K562 (cell line): ENCODE data around the gene GIPC3. TPM values are rescaled to one million over a fixed set of nuclear protein-coding genes. Genes with fewer than 3 reads are reported as not detected.

ENCODE experiments used
- ARID2 ChIP-seq: fragments of 450-650 bp; IDR thresholded peaks from 2 replicates; pipeline ENCODE4 v1.6.1; 2017; ENCODE audit warnings: antibody characterized with exemption, mild to moderate bottlenecking
- CBX2 ChIP-seq: fragments of 200-600 bp; sonication (generic); IDR thresholded peaks from one replicate; pipeline ENCODE4 v1.6.1; 2012; ENCODE audit warnings: mild to moderate bottlenecking, low read length, inconsistent platforms; ENCODE audit not compliant: insufficient read depth, poor library complexity, severe bottlenecking
- ELK1 ChIP-seq: sonication (generic); formaldehyde crosslinking; IDR thresholded peaks from 2 replicates; pipeline ENCODE4 v1.8.1; 2022; ENCODE audit warnings: missing genetic modification reagents
- ETV5 ChIP-seq: sonication (generic); formaldehyde crosslinking; IDR thresholded peaks from 2 replicates; pipeline ENCODE4 v1.4.0; 2020; ENCODE audit warnings: low read depth, mild to moderate bottlenecking, missing genetic modification reagents
- HCFC1 ChIP-seq: IDR thresholded peaks from 2 replicates; pipeline ENCODE4 v1.6.1; 2012; ENCODE audit warnings: low read depth, low read length, improper control_type of control experiment
- HOMEZ ChIP-seq: fragments of 250-450 bp; sonication (Bioruptor Pico); IDR thresholded peaks from 2 replicates; pipeline ENCODE4 v1.4.0; 2020; ENCODE audit warnings: mild to moderate bottlenecking, moderate library complexity
- IRF9 ChIP-seq: fragments of 450-650 bp; IDR thresholded peaks from 2 replicates; pipeline ENCODE4 v1.6.1; 2016; ENCODE audit warnings: missing biosample characterization, missing genetic modification characterization
- MXD1 ChIP-seq: fragments of 250-450 bp; sonication (Bioruptor Pico); IDR thresholded peaks from 2 replicates; pipeline ENCODE4 v1.8.0; 2021; ENCODE audit warnings: borderline replicate concordance, mild to moderate bottlenecking, moderate library complexity; ENCODE audit not compliant: poor library complexity, severe bottlenecking
- POLR2G ChIP-seq: fragments of 200-400 bp; formaldehyde crosslinking; IDR thresholded peaks from 2 replicates; pipeline ENCODE4 v1.6.1; 2017; ENCODE audit warnings: low read depth, mild to moderate bottlenecking, antibody characterized with exemption, low read length, moderate library complexity
- POU5F1 ChIP-seq: fragments of 150-350 bp; IDR thresholded peaks from 2 replicates; pipeline ENCODE4 v1.6.1; 2014; ENCODE audit warnings: borderline replicate concordance, low read length, low read depth, mild to moderate bottlenecking; ENCODE audit not compliant: partially characterized antibody
- PRDM10 ChIP-seq: fragments of 450-650 bp; IDR thresholded peaks from 2 replicates; pipeline ENCODE4 v1.6.1; 2018; ENCODE audit not compliant: partially characterized antibody
- SMAD2 ChIP-seq: fragments of 150-350 bp; IDR thresholded peaks from 2 replicates; pipeline ENCODE4 v1.6.1; 2014; ENCODE audit warnings: low read depth, mild to moderate bottlenecking, low read length
- SMAD4 ChIP-seq: fragments of 250-450 bp; sonication (Bioruptor Pico); conservative IDR thresholded peaks from 2 replicates; pipeline ENCODE4 v1.8.0; 2021; ENCODE audit warnings: inconsistent platforms, mild to moderate bottlenecking, moderate library complexity
- USF1 ChIP-seq: sonication (generic); formaldehyde crosslinking; IDR thresholded peaks from 2 replicates; pipeline ENCODE4 v1.9.0; 2022; ENCODE audit warnings: mild to moderate bottlenecking, missing genetic modification reagents
- ZBTB7A ChIP-seq: IDR thresholded peaks from 2 replicates; pipeline ENCODE4 v1.6.1; 2011; ENCODE audit warnings: low read depth, mild to moderate bottlenecking, low read length, moderate library complexity, borderline replicate concordance; ENCODE audit not compliant: control insufficient read depth
- ZC3H4 ChIP-seq: sonication (generic); formaldehyde crosslinking; IDR thresholded peaks from 2 replicates; pipeline ENCODE4 v1.9.0; 2021; ENCODE audit warnings: missing genetic modification reagents, borderline replicate concordance
- polyA plus RNA-seq, 8 experiments: library from polyadenylated mRNA; depleted of rRNA in 4 of 8; stranded (reverse) in 5 of 8; unstranded in 3 of 8; fragments of >200 nt; fragmentation: Nextera tagmentation in 2 of 8; fragmentation: Illumina TruSeq in 1 of 8; extraction: Ambion mirVana in 2 of 8; extraction: Trizol in 1 of 8; gene quantifications; 2 replicates each; pipeline versions ENCODE4 v1.2.1 to v1.2.3, GENCODE V29; 2011 to 2014; ENCODE audit warnings: inconsistent platforms in 1 of 8, missing spikeins in 1 of 8
- total RNA-seq, 7 experiments: library from RNA; depleted of rRNA in 6 of 7; stranded (reverse); fragments of >200 nt in 6 of 7; fragmentation: Illumina TruSeq in 2 of 7; extraction: Trizol in 2 of 7; gene quantifications; 2 replicates each; pipeline versions ENCODE4 v1.2.1 to v1.2.3, GENCODE V29; 2011 to 2021; ENCODE audit warnings: low replicate concordance in 1 of 7

The GIPC3 gene
- total and polyA plus RNA-seq, 9 of the 15 experiments (the other 6 are each of a cell fraction or from before 2014, with no cell fraction given), result 0.03 to 3.6 (median 1.5) TPM; not detected in 1

GRCh38 chr19:3576696-3577443 lies 8.4 kb upstream of the GIPC3 start (continued):
- no peak for TF ChIP-seq PRDM10
- TF ChIP-seq ETV5 (CRISPR knock-in tag), result no peak
- TF ChIP-seq SMAD4 (CRISPR knock-in tag), result no peak
- TF ChIP-seq CBX2, result no peak
- TF ChIP-seq ARID2, result no peak
- no peak for TF ChIP-seq POU5F1
- TF ChIP-seq IRF9, result no peak
- TF ChIP-seq ZC3H4 (CRISPR knock-in tag), result no peak
- no peak for TF ChIP-seq USF1
- TF ChIP-seq HCFC1, result no peak
- TF ChIP-seq ZBTB7A, result peak; percentile 51; the same call in 1 of the 2 replicates
- no peak for TF ChIP-seq SMAD2
- TF ChIP-seq POLR2G, result peak; percentile 70
- TF ChIP-seq HOMEZ (CRISPR knock-in tag), result no peak
- no peak for TF ChIP-seq MXD1 (CRISPR knock-in tag)
- TF ChIP-seq ELK1 (CRISPR knock-in tag), result no peak
